ENCODE data around the gene KLHL22.
"Not testable (repeated sequence)": the region's sequence is repeated elsewhere in the genome, so short reads cannot be mapped to it uniquely, and the experiment has no call there.

The KLHL22 gene

DNA sequence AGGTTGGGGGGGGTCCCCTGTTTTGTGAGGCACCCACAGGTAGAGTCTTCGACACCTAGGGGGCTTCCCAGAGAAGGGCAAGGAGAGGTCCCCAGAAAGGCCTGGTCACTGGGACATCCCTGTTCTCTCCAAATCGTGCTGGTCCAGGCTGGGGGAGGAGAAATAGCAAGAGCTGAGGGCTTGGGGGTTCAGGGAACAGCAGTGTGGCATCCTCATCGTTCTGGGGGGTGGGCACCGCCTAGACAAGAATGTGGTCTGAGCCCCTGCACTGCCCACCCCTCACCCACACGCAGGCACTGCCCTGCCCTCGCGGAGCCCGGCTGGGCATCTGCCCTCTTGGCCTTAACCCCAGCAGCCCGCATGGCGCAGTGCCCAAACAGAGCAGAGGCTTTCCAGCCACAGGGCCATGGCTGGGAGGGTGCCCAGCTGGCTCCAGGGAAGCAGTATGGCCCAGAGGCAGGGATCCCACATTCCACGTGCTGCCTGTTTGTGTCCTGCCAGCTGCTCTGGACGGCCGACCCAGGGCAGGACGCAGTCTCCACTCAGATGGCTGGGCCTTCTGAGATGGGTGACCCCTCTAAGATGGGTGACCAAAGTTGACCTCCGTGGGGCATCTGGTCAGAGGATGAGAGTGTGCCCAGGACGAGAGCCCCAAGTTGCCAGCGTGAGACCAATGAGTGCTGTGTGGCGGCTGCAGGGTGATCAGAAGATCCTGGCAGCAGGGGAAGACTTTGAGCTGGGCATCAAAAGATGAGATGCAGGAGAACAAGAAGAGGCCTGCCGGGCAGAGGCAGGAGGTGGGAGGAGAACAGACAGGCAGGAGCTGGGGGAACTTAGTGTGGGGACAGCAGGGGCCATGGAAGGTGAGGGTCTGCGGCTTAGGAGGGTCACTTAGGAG lies 72.3 kb downstream of the KLHL22 start:
- DNase-seq = peak in 55 of 56 donors; percentile 33 to 95 (median 81)

DNA sequence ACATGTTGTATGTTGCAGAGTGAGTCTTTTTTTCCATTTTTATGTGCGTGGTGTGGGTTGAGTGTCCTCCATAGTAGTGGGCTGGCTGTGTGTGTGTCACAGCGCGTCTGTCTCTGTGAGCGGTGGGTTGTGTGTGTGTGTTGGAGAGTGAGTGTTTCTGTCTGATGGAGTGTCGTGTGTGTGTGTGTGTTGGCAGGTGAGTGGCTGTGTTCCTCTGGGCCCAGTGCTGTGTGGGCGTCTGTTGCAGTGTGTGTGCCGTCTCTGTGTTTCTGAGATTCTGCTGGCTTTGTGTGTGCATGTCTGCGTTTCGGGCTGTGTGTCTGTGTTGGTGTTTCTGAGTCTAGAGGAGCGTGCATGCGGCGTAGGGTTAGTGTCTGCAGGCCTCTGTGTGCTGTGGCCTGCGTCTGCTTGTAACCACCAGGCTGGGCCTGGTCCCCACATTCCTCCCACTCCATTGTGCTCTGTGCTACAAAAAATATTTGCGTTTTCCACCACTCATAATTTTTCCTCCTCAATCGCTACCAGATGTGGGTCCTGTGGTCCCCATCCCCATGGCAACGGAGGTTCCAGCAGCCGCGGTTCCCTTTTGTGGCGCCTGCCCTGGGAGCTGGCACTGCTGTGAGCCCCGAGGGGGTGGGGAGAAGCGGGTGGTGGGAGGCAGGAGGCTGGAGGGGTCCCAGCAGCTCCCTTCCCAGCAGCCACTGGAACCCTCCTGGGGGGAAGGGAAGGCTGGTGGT lies 73.2 kb downstream of the KLHL22 start:
- DNase-seq = peak in 4 of 56 donors; percentile 12 to 57 (median 20)

DNA sequence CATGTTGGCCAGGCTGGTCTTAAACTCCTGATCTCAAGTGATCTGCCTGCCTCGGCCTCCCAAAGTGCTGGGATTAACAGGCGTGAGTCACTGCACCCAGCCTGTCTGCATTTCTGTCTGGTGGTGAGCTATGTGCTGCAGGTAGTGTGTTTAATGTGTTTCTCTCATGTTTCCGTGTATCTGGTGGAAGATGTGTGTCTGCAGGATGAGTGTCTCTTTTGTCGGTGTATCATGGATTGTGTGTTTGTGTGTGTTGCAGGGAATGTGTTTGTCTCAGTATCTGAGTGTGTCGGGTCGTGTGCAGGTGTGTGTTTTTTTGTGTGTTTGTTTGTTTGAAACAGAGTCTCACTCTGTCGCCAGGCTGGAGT lies 74.1 kb downstream of the KLHL22 start:
- no peak for DNase-seq

DNA sequence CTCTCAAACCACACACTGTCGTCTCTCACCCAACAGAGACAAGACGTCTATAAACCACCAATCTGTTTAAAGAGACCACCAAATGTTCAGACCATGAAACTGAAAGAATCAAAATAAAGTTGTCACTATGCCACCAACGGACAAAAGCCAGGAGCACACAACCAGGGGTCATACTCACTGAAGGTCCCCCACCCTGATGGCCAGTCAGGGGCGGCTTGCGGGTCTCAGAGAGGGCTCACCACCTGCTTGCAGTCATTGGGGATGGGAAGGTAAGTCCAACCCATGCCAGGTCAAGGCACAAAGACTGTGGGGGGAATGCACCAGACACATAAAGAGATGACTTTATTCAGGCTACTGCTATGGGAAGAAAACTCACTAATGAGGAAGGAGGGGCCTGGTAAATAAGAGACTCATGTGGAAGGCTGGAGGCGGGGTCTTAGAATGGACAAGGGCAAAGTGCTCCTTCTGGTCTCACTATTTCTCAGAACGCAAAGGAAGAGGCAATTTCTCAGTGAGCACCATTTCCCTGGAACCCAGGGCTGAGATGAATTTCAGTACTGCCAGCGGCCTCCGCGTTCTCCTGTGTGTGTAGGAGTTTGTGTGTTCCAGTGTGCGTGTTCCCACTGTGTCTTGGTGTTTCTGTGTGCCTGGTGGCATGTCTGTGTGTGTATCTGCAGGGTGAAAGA lies 75.3 kb downstream of the KLHL22 start:
- no peak for DNase-seq

DNA sequence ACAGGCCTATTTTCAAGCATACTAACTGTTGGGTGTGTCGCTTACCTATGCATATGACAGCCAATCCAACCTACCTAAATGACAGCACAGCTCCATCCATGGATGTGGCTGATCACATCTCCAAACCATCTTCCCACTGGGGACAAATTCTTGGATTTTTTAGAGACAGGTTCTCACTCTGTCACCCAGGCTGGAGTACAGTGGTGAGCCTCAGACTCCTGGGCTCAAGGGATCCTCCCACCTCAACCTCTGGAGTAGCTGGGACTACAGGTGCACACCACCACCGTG lies 76.0 kb downstream of the KLHL22 start:
- DNase-seq = no peak

DNA sequence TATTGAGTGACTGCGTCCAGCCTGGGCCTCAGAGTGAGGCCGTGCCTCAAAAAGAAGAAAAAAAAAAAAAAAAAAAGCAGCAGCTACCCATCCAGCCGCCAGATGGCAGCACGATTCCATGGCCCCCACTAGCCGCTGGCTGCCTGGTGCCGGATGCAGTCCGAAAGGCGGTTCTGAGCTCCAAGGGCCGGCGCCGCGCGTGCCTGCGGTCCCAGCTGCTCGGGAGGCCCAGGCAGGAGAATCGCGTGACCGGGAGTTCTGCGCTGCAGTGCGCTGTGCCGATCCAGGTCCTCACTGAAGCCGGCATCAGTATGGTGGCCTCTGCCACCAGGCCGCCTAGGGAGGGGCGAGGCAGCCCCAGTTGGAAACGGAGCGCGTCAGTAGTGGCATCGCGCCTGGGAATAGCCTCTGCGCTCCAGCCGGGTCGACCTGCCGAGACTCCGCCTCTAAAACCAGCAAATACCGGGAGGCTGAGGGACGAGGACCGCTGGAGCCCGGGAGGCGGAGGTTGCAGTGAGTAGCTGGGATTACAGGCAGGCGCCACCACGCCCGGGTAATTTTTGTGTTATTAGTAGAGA lies 77.3 kb downstream of the KLHL22 start:
- peak in 49 of 56 donors; percentile 17 to 82 (median 62) for DNase-seq

DNA sequence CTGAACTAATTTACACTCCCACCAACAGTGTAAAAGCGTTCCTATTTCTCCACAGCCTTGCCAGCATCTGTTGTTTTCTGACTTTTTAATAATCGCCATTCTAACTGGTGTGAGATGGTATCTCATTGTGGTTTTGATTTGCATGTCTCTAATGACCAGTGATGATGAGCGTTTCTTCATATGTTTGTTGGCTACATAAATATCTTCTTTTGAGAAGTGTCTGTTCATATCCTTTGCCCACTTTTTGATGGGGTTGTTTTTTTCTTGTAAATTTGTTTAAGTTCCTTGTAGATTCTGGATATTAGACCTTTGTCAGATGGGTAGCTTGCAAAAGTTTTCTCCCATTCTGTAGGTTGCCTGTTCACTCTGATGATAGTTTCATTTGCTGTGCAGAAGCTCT lies 79.9 kb downstream of the KLHL22 start:
- not testable (repeated sequence) for DNase-seq

DNA sequence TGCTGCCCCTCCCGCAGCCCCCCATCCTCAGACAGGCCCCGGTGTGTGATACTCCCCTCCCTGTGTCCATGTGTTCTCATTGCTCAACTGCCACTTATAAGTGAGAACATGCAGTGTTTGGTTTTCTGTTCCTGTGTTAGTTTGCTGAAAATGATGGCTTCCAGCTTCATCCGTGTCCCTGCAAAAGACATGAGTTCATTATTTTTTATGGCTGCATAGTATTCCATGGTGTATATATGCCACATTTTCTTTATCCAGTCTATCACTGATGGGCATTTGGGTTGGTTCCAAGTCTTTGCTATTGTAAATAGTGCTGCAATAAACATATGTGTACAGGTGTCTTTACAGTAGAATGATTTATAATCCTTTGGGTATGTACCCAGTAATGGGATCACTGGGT lies 80.4 kb downstream of the KLHL22 start:
- DNase-seq = not testable (repeated sequence)

DNA sequence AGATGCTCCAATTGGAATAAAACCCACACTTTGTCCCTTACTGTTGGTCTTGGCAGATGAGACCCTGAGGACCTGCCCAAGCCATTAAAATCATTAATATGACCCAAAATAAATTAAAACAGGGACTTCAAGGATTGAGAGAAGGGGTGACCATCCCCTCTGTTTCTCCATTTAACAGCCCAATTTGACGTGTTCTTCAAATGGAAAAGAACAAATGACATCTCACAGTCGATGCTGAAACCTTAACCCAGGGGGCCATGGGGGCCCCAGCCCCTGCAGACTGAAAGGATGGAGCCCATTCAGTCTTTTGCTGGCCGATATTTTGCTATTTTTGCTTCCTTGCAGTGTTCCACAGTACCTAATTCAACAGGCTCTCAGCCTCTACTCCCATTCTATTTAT lies 81.1 kb downstream of the KLHL22 start:
- DNase-seq = no peak

DNA sequence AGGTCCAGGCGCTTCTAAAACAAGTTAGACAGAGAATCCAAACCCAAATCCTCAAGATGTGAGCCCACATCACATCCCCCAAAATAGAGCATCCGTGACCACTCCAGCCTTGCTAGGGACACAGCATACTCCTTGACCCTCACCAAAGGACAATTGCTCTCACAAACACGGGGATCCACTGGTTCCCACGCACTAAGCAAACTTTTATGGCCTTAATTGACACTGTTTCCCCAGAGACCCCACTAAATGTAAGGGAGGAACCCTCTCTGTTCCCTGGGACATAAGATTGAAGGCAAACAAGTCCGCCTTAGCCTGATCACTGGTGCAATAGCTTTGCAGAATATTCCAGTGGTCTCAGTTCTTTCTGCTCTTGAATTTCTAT lies 81.5 kb downstream of the KLHL22 start:
- DNase-seq = no peak

DNA sequence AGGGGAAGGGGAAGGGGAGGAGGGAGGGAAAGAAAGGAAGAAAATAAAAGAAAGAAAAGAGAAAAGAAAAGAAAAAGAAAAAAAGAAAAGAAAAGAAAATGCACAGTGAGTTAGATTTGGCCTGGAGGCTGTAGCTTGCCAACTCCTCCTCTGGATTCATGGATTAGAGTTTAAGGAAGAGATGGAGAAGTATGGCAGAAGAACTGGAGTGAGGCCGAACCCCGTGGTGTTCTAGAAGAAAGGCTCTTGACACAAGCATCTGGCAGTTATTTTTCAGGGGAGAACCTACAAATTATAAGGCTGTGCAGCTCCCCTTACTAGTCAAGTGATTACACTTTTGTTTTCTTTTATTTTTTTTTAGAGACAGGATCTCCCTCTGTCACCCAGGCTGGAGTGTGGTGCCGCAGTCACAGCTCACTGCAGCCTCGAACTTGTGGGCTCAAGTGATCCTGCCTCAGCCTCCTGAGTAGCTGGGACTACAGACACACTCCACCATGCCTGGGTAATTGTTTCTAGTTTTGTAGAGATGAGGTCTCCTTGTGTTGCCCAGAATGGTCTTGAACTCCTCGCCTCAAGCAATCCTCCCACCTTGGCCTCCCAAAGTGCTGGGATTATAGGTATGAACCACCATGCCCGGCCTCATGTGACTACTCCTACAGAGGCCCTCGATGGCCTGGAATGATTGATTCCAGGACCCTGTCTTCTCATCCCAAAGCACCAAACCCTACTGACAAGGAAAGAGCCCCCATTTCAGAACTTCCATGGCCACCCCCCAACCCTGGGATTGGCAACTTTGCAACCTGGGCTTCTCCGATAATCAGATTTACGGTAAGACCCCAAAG lies 82.2 kb downstream of the KLHL22 start:
- no peak for DNase-seq

DNA sequence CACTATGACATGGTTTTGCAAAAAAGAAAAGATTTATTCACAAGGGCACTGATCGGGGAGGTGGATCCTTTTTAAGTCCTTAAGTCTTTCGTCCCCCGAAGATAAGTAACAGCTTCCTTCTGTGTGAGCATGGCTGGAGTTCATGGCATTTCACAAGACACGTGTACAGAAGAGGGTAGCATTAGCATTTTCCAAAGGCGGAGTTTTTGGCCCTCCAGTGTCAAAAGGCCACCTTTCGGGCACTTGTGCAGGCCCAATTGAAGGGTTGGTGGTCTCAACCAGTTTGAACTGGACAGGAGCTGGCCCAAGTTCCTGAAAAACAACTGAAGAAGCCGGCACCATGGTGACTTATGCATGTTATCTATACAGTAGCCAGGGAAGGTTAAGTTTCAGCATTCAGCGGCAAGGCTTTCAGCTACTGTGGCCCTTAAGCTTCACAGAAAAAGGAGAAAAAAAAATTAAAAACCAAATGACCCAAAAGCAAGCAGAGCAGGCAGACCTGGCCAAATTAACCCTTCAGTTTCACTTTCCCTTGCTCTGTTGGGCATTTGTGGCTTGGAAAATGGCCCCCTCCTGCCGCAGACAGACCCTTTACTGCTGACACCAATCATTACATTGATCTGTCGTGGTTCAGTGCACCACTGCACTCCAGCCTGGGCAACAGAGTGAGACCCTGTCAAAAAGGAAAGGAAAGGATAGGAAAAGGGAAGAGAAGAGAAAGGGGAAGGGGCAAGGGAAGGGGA lies 83.0 kb downstream of the KLHL22 start:
- no peak for DNase-seq

DNA sequence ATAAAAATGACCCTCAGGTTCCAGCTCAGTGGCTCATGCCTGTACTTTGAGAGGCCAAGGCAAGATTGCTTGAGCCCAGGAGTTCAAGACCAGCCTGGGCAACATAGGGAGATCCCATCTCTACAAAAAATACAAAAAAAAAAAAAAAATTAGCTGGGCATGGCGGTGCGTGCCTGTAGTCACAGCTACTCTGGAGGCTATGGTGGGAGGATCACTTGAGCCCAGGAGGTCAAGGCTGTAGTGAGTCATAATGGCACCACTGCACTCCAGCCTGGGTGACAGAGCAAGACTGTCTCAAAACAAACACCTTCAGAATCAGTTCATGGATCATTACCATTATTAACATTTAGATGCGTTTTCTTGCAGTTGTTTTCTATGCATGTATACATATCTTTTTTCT lies 86.2 kb downstream of the KLHL22 start:
- DNase-seq = not testable (repeated sequence)

DNA sequence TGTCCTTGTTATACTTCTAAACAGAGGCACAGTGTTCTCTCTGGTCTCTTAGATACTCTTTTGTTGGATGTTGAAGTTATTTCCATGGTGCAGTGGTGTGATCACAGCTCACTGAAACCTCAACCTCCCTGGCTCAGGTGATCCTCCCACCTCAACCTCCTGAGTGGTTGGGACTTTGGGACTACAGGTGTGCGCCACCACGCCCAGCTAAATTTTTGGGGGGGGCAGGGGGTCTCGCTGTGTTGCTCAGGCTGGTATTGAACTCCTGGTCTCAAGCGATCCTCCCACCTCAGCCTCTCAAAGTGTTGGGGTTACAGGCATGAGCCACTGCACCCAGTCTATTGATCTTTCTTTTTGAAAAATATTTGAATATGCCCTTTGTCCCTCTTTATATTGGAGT lies 86.7 kb downstream of the KLHL22 start:
- no peak for DNase-seq

DNA sequence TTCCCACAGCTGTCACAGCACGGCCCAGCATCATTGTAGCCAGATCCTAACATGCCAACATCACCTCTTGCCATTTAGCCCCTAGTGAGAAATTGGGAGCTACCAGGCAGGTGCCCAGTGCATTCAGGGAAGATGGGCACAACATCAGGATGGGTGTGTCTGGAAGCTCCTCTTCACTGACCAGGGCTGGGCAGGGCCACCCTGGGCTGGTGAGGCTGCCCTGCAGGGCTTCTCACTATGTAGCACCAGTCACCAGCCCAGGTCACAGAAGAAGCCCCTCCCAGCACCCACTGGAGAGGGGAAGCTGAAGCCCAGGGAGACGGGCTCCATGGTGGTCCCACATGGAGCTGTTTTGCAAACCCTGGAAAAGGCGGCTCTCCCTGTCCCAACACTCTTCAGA lies 87.8 kb downstream of the KLHL22 start:
- DNase-seq = no peak

DNA sequence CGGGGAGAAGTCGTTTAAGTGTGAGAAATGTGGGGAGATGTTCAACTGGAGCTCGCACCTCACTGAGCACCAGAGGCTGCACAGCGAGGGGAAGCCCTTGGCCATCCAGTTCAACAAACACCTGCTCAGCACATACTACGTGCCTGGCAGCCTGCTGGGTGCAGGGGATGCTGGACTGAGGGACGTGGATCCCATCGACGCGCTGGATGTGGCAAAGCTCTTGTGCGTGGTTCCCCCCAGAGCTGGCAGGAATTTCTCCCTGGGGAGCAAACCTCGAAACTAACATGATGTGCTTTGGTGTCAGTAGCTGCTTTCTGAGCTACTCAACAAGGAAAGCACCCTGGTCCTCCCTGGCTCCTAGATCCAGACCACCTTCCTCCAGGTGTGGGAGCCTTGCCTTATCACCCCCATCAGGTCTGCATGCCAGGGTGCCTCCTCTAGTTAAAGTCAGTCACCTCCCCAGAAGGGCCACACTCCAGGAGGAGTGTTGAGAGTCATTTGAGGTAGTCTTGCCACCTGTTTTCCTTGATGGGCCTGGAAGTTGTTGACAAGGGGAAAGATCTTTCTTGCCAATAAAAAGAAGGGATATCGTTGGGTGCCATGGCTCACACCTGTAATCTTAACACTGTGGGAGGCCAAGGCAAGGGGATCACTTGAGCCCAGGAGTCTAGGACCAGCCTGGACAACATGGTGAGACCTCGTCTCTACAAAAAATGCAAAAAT lies 88.7 kb downstream of the KLHL22 start:
- no peak for DNase-seq

DNA sequence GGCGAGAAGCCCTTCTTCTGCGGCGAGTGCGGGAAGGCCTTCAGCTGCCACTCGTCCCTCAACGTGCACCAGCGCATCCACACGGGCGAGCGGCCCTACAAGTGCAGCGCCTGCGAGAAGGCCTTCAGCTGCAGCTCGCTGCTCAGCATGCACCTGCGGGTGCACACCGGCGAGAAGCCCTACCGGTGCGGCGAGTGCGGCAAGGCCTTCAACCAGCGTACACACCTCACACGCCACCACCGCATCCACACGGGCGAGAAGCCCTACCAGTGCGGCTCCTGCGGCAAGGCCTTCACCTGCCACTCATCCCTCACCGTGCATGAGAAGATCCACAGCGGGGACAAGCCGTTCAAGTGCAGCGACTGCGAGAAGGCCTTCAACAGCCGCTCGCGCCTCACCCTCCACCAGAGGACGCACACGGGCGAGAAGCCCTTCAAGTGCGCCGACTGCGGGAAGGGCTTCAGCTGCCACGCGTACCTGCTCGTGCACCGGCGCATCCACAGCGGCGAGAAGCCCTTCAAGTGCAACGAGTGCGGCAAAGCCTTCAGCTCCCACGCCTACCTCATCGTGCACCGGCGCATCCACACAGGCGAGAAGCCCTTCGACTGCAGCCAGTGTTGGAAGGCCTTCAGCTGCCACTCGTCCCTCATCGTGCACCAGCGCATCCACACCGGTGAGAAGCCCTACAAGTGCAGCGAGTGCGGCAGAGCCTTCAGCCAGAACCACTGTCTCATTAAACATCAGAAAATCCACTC lies 89.5 kb downstream of the KLHL22 start:
- no peak for DNase-seq

DNA sequence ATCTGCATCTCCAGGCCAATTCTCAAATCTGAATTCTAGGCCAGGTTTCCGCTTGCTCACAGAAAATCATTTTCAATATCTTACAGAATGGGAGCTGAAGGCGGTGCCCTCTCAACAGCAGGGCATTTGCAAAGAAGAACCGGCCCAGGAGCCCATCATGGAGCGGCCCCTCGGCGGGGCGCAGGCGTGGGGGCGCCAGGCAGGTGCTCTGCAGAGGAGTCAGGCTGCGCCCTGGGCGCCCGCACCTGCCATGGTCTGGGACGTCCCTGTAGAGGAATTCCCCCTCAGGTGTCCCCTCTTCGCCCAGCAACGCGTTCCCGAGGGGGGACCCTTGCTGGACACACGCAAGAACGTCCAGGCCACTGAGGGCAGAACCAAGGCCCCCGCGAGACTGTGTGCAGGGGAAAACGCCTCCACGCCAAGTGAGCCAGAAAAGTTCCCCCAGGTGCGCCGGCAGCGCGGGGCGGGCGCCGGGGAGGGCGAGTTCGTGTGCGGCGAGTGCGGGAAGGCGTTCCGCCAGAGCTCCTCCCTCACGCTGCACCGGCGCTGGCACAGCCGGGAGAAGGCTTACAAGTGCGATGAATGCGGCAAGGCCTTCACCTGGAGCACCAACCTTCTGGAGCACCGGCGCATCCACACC lies 90.2 kb downstream of the KLHL22 start:
- no peak for DNase-seq
